Stimulated activated CD4-positive, alpha-beta T cell treated with anti-CD3 and anti-CD28 coated beads, TNF-alpha, amount 100 ng/mL, for 4 hours (primary cell): Measurements from ENCODE around the gene GNA14.
"Not testable (repeated sequence)": the region's sequence is repeated elsewhere in the genome, so short reads cannot be mapped to it uniquely, and the experiment has no call there.

Experiments used
- DNase-seq, 3 experiments: peaks; one replicate each; pipeline ENCODE4 v3.0.0-alpha.2; 2020; ENCODE audit warnings: low read depth in 3 of 3

The GNA14 gene

GRCh38 chr9:77648234-77649108 is at the start of gene GNA14:
Gene GNA14 (minus strand): TSS chr9:77648322. CDS start chr9:77647793, 529 bp downstream.
- DNase-seq = no peak

- no peak for DNase-seq
Measured at GRCh38 chr9:77697238-77697984, 49.3 kb upstream of the GNA14 start.

GRCh38 chr9:77690723-77691122 is 42.6 kb upstream of the GNA14 start:
- DNase-seq = not testable (repeated sequence)

- not testable (repeated sequence) for DNase-seq
Measured at GRCh38 chr9:77690119-77690518, 42.0 kb upstream of the GNA14 start.

- DNase-seq = not testable (repeated sequence)
Measured at GRCh38 chr9:77687737-77688136, 39.6 kb upstream of the GNA14 start.

GRCh38 chr9:77680581-77680980 is 32.5 kb upstream of the GNA14 start:
- DNase-seq = no peak

- DNase-seq = no peak
Measured at GRCh38 chr9:77679661-77680368, 31.7 kb upstream of the GNA14 start.

GRCh38 chr9:77679088-77679487 is 31.0 kb upstream of the GNA14 start:
- DNase-seq = no peak

- no peak for DNase-seq
Measured at GRCh38 chr9:77677957-77678535, 29.9 kb upstream of the GNA14 start.

GRCh38 chr9:77677397-77677796 is 29.3 kb upstream of the GNA14 start:
- DNase-seq = no peak

GRCh38 chr9:77673941-77674791 is 26.0 kb upstream of the GNA14 start:
- DNase-seq = no peak

- DNase-seq = no peak
Measured at GRCh38 chr9:77672183-77672582, 24.1 kb upstream of the GNA14 start.

- no peak for DNase-seq
Measured at GRCh38 chr9:77667151-77667550, 19.0 kb upstream of the GNA14 start.

- no peak for DNase-seq
Measured at GRCh38 chr9:77663754-77664153, 15.6 kb upstream of the GNA14 start.

GRCh38 chr9:77661566-77662085 is 13.5 kb upstream of the GNA14 start:
- no peak for DNase-seq

GRCh38 chr9:77659926-77660325 is 11.8 kb upstream of the GNA14 start:
- DNase-seq = no peak

- DNase-seq = no peak
Measured at GRCh38 chr9:77651203-77651602, 3.1 kb upstream of the GNA14 start.

- no peak for DNase-seq
Measured at GRCh38 chr9:77649109-77649812, 1.1 kb upstream of the GNA14 start.

GRCh38 chr9:77647267-77648233 is 572 bp downstream of the GNA14 start:
- DNase-seq = no peak
